Ovary (tissue), 3 donors: Measurements from ENCODE around the gene TFAP2B.

Source experiments
- EP300 ChIP-seq: sonication (generic); formaldehyde crosslinking; IDR thresholded peaks from one replicate; pipeline ENCODE4 v1.6.1; 2017; ENCODE audit warnings: antibody characterized with exemption
- POLR2A ChIP-seq: fragments of 450-650 bp; IDR thresholded peaks from one replicate; pipeline ENCODE4 v1.6.1; 2017; ENCODE audit warnings: antibody characterized with exemption, mild to moderate bottlenecking, moderate library complexity
- TF ChIP-seq, protein P1 (sequence below), 3 donors: fragments of 450-650 bp in 2 of 3; fragments of 200-600 bp in 1 of 3; IDR thresholded peaks; one replicate each; pipeline versions ENCODE4 v1.5.1 to v1.8.0; 2016 to 2022; ENCODE audit warnings: antibody characterized with exemption in 3 of 3, mild to moderate bottlenecking in 1 of 3
- donor health status: DM: no; HTN: no; CAD: no.

DNA sequence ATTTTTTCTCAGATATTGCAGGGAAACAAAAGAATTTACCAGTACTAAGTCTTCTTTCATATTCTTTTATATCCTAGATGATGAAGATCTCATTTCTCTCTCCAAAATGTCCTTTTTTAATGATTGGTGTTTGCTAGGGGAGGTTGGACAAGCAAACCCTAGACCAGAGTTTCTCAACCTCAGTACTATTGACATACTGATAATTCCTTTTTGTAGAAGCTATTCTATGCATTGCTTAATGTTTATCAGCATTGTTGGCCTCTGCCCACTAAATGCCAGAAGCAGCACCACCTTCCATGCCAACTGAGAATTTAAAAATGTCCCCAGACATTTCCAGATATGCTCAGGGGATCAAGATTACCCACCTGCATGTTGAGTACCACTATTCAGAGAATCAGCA is 14.4 kb upstream of the TFAP2B start:
- TF ChIP-seq EP300 = no peak
- TF ChIP-seq, protein P1, sequence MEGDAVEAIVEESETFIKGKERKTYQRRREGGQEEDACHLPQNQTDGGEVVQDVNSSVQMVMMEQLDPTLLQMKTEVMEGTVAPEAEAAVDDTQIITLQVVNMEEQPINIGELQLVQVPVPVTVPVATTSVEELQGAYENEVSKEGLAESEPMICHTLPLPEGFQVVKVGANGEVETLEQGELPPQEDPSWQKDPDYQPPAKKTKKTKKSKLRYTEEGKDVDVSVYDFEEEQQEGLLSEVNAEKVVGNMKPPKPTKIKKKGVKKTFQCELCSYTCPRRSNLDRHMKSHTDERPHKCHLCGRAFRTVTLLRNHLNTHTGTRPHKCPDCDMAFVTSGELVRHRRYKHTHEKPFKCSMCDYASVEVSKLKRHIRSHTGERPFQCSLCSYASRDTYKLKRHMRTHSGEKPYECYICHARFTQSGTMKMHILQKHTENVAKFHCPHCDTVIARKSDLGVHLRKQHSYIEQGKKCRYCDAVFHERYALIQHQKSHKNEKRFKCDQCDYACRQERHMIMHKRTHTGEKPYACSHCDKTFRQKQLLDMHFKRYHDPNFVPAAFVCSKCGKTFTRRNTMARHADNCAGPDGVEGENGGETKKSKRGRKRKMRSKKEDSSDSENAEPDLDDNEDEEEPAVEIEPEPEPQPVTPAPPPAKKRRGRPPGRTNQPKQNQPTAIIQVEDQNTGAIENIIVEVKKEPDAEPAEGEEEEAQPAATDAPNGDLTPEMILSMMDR (IDR thresholded peaks at IDR 0.05) = no peak
- TF ChIP-seq POLR2A = no peak
